Gastroesophageal sphincter (tissue), 3 donors: ENCODE results near the gene SF3A2.

ENCODE experiments used
- EP300 ChIP-seq: sonication (generic); formaldehyde crosslinking; IDR thresholded peaks from one replicate; pipeline ENCODE4 v1.6.1; 2017; ENCODE audit warnings: antibody characterized with exemption, mild to moderate bottlenecking
- POLR2A ChIP-seq, 2 donors: fragments of 450-650 bp; IDR thresholded peaks; one replicate each; pipeline ENCODE4 v1.6.1; 2017; ENCODE audit warnings: antibody characterized with exemption in 2 of 2, mild to moderate bottlenecking in 2 of 2, moderate library complexity in 1 of 2
- POLR2AphosphoS5 ChIP-seq: sonication (generic); formaldehyde crosslinking; IDR thresholded peaks from one replicate; pipeline ENCODE4 v1.6.1; 2017; ENCODE audit warnings: antibody characterized with exemption
- TF ChIP-seq, protein P1 (sequence below), 4 experiments: fragments of 200-600 bp in 2 of 4; fragments of 450-650 bp in 2 of 4; sonication (generic) in 1 of 4; IDR thresholded peaks; one replicate each; pipeline ENCODE4 v1.5.1; 2017 to 2019; ENCODE audit warnings: antibody characterized with exemption in 4 of 4, mild to moderate bottlenecking in 2 of 4, moderate library complexity in 2 of 4

DNA sequence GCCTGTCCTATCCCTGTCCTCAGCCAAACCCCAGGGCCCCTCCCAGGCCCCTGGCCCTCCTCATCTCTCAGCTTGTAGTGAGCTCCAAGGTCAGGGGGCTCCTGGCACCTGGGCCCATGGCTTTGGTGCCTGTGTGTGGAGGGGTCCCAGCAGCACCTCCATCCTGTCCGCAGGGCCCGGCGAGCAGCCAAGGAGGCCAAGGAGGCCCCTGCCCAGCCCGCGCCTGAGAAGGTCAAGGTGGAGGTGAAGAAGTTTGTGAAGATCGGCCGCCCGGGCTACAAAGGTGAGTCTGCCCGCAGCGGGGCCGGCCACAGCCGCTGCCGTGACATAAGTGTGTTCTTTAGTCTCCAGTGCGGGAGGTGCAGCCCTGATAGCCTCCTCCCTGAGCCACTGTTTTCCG lies 8.6 kb downstream of the SF3A2 start:
- TF ChIP-seq, protein P1, sequence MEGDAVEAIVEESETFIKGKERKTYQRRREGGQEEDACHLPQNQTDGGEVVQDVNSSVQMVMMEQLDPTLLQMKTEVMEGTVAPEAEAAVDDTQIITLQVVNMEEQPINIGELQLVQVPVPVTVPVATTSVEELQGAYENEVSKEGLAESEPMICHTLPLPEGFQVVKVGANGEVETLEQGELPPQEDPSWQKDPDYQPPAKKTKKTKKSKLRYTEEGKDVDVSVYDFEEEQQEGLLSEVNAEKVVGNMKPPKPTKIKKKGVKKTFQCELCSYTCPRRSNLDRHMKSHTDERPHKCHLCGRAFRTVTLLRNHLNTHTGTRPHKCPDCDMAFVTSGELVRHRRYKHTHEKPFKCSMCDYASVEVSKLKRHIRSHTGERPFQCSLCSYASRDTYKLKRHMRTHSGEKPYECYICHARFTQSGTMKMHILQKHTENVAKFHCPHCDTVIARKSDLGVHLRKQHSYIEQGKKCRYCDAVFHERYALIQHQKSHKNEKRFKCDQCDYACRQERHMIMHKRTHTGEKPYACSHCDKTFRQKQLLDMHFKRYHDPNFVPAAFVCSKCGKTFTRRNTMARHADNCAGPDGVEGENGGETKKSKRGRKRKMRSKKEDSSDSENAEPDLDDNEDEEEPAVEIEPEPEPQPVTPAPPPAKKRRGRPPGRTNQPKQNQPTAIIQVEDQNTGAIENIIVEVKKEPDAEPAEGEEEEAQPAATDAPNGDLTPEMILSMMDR (IDR thresholded peaks at IDR 0.05) = no peak
- no peak for TF ChIP-seq POLR2A (IDR thresholded peaks at IDR 0.05)
- no peak for TF ChIP-seq EP300
- TF ChIP-seq POLR2AphosphoS5 = no peak
